HG03469 (cell line): ENCODE results near the gene ELOVL2.
"Not testable (repeated sequence)": the region's sequence is repeated elsewhere in the genome, so short reads cannot be mapped to it uniquely, and the experiment has no call there.

ENCODE experiments used
- ATAC-seq: cut with Tn5 transposase; IDR thresholded peaks from one replicate; pipeline ENCODE4 v1.9.1; 2021; ENCODE audit warnings: mild to moderate bottlenecking, moderate library complexity, moderate number of reproducible peaks; ENCODE audit not compliant: unreplicated experiment

The ELOVL2 gene, protein sequence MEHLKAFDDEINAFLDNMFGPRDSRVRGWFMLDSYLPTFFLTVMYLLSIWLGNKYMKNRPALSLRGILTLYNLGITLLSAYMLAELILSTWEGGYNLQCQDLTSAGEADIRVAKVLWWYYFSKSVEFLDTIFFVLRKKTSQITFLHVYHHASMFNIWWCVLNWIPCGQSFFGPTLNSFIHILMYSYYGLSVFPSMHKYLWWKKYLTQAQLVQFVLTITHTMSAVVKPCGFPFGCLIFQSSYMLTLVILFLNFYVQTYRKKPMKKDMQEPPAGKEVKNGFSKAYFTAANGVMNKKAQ

DNA sequence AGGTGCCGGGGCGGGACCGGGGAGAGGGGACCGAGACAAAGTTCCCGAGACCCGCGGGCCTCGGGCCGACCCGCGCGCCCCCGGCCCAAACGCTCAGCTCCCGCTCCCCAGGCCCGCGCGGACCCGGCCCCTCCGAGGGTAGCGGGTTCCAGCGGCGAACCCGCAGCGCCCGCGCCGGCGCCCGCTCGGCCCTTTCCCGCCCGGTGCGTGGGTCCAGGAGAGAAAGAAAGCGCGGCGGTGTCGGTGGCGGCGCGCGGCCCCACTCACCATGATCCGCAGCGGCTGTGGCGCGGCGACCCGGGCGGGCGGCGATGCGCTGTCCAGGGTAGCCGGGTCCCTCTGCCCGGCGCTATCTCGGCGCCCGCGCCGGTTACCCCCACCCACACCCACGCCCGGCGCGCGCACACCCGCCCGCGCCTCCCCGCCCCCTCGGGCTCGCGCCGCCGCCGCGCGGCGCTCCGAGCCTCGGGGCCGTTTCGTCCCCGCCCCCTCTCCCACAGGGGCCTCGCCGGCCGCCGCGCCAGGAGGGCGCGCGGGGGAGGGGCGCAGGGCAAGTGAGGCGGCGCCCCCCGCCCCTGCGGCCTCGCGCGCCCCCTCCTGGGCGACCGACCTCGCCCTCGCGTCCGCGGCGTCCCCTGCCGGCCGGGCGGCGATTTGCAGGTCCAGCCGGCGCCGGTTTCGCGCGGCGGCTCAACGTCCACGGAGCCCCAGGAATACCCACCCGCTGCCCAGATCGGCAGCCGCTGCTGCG lies at the start of gene ELOVL2:
Gene ELOVL2 (minus strand): TSS at position 345 of the 751 bp plus-strand sequence. CDS start 75 bp downstream, at position 270.
- ATAC-seq, result no peak

GRCh38 chr6:11093376-11093625 lies 49.2 kb upstream of the ELOVL2 start:
- ATAC-seq, result peak; percentile 4

GRCh38 chr6:11092668-11093375 lies 48.7 kb upstream of the ELOVL2 start:
- peak; percentile 20 for ATAC-seq

DNA sequence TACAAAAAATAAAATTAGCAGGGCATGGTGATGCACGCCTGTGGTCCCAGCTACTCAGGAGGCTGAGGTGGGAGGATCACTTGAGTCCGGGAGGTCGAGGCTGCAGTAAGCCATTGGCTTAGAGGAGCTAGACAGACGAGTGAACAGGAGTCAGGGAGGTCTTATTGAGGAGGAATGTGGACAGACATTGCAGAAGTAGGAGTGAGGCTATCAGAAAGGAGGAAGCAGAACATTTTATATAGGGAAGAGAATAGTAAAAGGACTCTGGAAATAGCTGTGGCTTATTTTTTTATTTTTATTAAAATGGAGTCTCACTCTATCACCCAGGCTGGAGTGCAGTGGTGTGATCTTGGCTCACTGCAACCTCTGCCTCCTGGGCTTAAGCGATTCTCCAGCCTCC lies 47.0 kb upstream of the ELOVL2 start:
- ATAC-seq, result not testable (repeated sequence)

DNA sequence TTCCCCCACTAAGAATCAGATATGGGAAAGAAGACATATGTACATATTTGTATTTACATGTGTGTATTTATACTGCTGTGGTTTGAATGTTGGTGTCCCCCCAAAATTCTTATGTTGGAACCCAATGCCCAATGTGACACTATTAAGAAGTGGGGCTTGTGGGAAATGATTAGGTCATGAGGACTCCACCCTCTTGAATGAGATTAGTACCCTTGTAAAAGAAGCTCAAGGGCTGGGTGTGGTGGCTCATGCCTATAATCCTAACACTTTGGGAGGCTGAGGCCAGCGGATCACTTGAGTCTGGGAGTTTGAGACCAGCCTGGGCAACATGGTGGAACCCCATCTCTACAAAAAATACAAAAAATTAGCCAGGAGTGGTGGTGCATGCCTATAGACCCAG lies 45.6 kb upstream of the ELOVL2 start:
- no peak for ATAC-seq

GRCh38 chr6:11087141-11087812 lies 43.2 kb upstream of the ELOVL2 start:
- ATAC-seq, result not testable (repeated sequence)

GRCh38 chr6:11085758-11086435 lies 41.8 kb upstream of the ELOVL2 start:
- ATAC-seq, result no peak

GRCh38 chr6:11083956-11084355 lies 39.9 kb upstream of the ELOVL2 start:
- ATAC-seq, result no peak

GRCh38 chr6:11083491-11083890 lies 39.4 kb upstream of the ELOVL2 start:
- ATAC-seq, result no peak

DNA sequence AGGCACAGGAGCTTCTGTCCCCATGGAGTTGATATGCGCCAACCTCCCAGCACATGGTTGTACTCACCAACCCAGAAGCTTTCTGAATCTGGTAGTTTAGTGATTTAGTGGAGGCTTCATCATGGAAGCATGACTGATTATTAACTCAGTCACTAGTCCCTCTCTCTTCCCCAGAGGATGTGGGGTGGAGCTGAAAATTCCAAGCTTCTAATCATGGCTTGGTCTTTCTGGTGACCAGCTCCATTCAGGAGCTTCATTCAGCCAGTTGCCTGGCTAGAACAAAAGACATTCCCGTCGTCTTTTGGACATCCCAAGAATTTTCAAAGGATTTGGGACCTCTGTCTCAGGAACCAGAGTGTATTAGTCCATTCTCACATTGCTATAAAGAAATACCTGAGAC lies 36.2 kb upstream of the ELOVL2 start:
- ATAC-seq, result no peak

GRCh38 chr6:11078266-11078665 lies 34.2 kb upstream of the ELOVL2 start:
- no peak for ATAC-seq

DNA sequence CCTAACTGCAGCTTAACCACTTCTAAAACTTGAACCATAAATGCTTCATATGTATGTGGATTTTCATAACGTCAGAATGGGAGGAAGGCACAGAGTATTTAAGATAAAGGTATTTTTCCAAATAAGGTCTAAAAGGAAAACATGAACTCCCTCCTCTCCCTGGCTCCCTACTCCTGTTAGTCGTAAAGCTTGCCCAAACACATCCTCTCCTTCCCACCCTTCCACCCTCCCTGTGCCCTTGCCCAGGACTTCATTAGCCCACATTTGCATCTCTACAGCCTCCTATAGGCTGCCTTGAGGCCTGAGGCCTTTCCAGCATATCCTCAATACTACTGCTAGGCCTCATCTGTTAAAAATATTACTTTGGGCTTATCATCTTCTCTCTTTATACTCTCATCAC lies 32.4 kb upstream of the ELOVL2 start:
- ATAC-seq, result no peak

GRCh38 chr6:11072101-11072500 lies 28.0 kb upstream of the ELOVL2 start:
- ATAC-seq, result no peak

DNA sequence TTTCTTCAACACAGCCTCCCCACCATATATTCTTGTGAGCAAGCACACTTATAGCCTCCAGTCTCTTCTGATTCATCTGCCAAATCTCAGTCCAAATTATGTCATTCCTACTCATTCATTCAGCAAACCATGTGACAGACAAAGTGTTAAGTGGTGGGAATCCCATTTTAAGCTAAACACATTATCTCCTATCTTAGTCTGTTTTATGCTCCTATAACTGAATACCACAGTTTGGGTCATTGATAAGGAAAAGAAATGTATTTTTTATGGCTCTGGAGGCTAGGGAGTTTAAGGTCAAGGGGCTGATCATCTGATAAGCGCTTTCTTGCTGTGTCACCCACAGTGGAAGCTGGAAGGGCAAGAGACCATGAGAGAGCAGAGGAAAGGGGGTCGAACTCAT lies 25.7 kb upstream of the ELOVL2 start:
- no peak for ATAC-seq

- no peak for ATAC-seq
Observed at GRCh38 chr6:11067348-11067747, 23.2 kb upstream of the ELOVL2 start.

DNA sequence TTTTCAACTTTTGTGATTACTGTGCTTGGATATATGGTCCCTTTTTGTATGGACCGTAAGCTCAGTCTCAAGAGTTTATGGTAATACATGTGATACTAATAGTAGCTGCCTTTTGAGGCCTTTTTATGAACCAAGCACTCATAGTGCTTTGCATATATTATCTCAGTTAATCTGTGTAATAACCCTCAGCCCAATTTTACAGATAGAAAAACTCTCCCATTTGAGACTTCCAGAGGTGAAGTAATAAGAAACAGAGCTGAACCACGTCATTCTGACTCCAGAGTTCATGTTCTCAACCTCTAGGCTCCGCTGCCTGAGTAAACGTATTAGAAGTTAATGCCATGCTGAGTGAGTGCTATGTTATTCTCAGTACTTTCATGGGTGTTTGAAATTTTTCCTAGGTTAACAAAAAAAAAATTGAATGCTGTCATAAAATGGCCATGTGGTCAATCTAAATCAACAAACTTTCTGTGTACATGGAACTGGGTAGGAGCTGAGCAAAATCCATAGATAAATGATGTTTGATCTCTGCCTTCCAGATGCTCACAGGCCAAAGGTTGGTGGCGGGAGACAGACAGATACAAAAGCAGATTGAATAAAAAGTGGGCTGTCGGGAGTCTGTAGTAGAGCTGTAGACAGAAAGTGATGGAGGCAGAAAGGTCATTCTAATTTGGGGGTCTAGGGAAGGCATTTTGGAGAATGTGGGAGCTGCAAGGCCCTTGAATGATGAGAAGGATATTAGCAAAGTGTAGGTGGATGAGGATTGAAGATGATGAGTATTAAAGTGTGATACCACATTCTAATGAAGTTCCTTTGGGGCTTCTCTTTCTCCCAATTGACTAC lies 22.6 kb upstream of the ELOVL2 start:
- no peak for ATAC-seq

DNA sequence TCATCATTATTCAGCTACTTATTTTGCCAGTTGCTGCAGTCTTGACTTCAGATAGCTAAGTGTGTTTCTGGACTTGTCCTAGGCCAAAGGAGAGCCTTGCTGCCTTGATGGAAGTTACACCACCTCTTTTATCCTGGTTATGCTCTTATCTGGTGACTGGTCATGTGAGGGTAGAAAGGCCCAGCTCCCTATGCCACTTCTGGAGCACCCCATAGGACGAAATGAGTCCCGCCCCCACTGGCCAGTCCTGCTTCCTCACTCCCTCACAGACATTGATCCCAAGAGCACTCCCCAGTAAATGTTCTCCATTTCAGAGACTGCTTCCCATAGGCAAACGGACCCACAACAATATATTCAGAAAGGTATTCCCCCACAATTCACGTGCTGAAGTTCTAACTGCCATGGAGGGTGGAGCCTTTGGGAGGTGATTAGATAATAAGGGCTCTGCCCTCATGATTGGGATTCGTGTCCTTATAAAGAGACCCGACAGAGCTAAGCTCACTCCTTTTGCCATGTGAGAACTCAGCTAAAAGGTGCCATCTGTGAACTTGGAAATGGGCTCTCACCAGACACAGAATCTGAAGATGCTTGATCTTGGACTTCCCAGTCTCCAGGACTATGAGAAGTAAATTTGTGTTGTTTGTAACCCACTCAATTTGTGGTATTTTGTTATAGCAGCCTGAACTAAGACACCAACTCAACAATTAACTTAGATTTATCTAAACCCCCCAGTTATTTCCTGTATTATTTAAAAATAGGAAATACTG lies 21.5 kb upstream of the ELOVL2 start:
- ATAC-seq, result no peak

- no peak for ATAC-seq
Observed at GRCh38 chr6:11064836-11065235, 20.7 kb upstream of the ELOVL2 start.

DNA sequence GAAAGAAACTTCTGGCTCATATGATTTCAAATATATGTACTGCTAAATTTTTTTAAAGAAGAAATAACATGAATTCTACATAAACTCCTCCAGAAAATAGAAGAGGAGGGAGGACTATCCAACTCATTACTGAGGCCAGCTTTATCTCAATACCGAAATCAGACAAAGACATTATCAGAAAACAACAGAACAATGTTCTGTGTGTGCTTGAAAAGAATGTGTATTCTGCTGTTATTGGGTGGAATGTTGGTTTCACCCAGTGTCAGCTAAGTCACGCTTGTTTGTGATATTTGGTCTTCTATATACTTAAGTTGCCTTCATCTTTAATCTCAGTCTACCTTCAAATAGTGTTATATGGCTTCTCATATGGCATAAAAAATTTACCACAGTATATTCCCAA lies 18.6 kb upstream of the ELOVL2 start:
- ATAC-seq, result no peak
